RWPE2 (cell line): Measurements from ENCODE around the gene TNFSF9.

ENCODE experiments used
- ATAC-seq: fragments of 200-7000 bp; cut with Tn5 transposase; 3 replicates; pipeline ENCODE4 v1.9.1; 2021; ENCODE audit warnings: low read depth
- DNase-seq: peaks from one replicate; pipeline ENCODE4 v3.0.0-alpha.2; 2020; ENCODE audit warnings: low spot score
- H3K27ac ChIP-seq: fragments of 450-650 bp; 2 replicates; pipeline ENCODE4 v1.5.1; 2017; ENCODE audit warnings: mild to moderate bottlenecking; ENCODE audit not compliant: poor library complexity, severe bottlenecking
- H3K27me3 ChIP-seq: fragments of 250-450 bp; sonication (Bioruptor Pico); 2 replicates; pipeline ENCODE4 v1.5.1; 2021; ENCODE audit warnings: mild to moderate bottlenecking, moderate library complexity; ENCODE audit not compliant: insufficient read depth, poor library complexity, severe bottlenecking
- H3K36me3 ChIP-seq: fragments of 250-450 bp; sonication (Bioruptor Pico); 2 replicates; pipeline ENCODE4 v1.5.1; 2020; ENCODE audit warnings: low read depth, mild to moderate bottlenecking, moderate library complexity
- H3K4me1 ChIP-seq: fragments of 250-450 bp; sonication (Bioruptor Pico); 2 replicates; pipeline ENCODE4 v1.5.1; 2021; ENCODE audit warnings: mild to moderate bottlenecking, moderate library complexity; ENCODE audit not compliant: insufficient read depth, poor library complexity, severe bottlenecking
- H3K4me3 ChIP-seq: fragments of 250-450 bp; sonication (Bioruptor Pico); 2 replicates; pipeline ENCODE4 v1.5.1; 2021; ENCODE audit warnings: mild to moderate bottlenecking, moderate library complexity; ENCODE audit not compliant: severe bottlenecking
- H3K9me3 ChIP-seq: fragments of 250-450 bp; sonication (Bioruptor Pico); 2 replicates; pipeline ENCODE4 v1.5.1; 2021; ENCODE audit warnings: mild to moderate bottlenecking, moderate library complexity; ENCODE audit not compliant: severe bottlenecking
- CTCF ChIP-seq: fragments of 450-650 bp; IDR thresholded peaks from one replicate; pipeline ENCODE4 v1.5.1; 2017; ENCODE audit warnings: mild to moderate bottlenecking, moderate library complexity; ENCODE audit not compliant: poor library complexity, severe bottlenecking

TNFSF9 gene

GRCh38 chr19:6530386-6531162 lies at the start of gene TNFSF9:
Gene TNFSF9 (plus strand): TSS chr19:6531026. CDS start chr19:6531037, 11 bp downstream.
- no peak for TF ChIP-seq CTCF
- peak; percentile 79 for ATAC-seq
- H3K4me1 ChIP-seq: no peaks in the 10 kb centered on the region
- H3K27ac ChIP-seq: peak within 1 kb of the TSS; percentile 22
- peaks cover 5% of the 10 kb centered on the region for H3K27me3 ChIP-seq
- H3K9me3 ChIP-seq: no peaks in the 10 kb centered on the region
- peak; percentile 81 for DNase-seq
- peak within 1 kb of the TSS; percentile 48 for H3K4me3 ChIP-seq
- no peaks in the 10 kb centered on the region for H3K36me3 ChIP-seq

GRCh38 chr19:6481541-6482342 lies 49.1 kb upstream of the TNFSF9 start, which contains the start of gene DENND1C:
Gene DENND1C (minus strand): TSS chr19:6481787. CDS start chr19:6481695, 92 bp downstream.
- Histone ChIP-seq H3K36me3 (no peaks in the 10 kb centered on the region), H3K4me3 (no peak within 1 kb of the TSS), H3K27ac (no peak within 1 kb of the TSS), H3K4me1 (no peaks in the 10 kb centered on the region), H3K27me3 (no peaks in the 10 kb centered on the region), H3K9me3 (no peaks in the 10 kb centered on the region)
- DNase-seq: no peak
- no peak for ATAC-seq
- peak; percentile 16 for TF ChIP-seq CTCF

GRCh38 chr19:6482343-6482686 lies 48.5 kb upstream of the TNFSF9 start:
- Histone ChIP-seq H3K27ac (no peak overlapping the region), H3K4me3 (no peak overlapping the region), H3K4me1 (no peaks in the 10 kb centered on the region), H3K27me3 (no peaks in the 10 kb centered on the region), H3K36me3 (no peaks in the 10 kb centered on the region), H3K9me3 (no peaks in the 10 kb centered on the region)
- DNase-seq (no peak), ATAC-seq (no peak)
- no peak for TF ChIP-seq CTCF

GRCh38 chr19:6483235-6483634 lies 47.6 kb upstream of the TNFSF9 start:
- no peak for DNase-seq
- no peak overlapping the region for H3K27ac ChIP-seq
- no peaks in the 10 kb centered on the region for H3K27me3 ChIP-seq
- no peaks in the 10 kb centered on the region for H3K9me3 ChIP-seq
- H3K4me3 ChIP-seq: no peak overlapping the region
- ATAC-seq: no peak
- no peak for TF ChIP-seq CTCF
- H3K36me3 ChIP-seq: no peaks in the 10 kb centered on the region
- no peaks in the 10 kb centered on the region for H3K4me1 ChIP-seq

GRCh38 chr19:6484230-6484629 lies 46.6 kb upstream of the TNFSF9 start:
- Histone ChIP-seq H3K4me3 (no peak overlapping the region), H3K27me3 (no peaks in the 10 kb centered on the region), H3K9me3 (no peaks in the 10 kb centered on the region), H3K4me1 (no peaks in the 10 kb centered on the region), H3K27ac (no peak overlapping the region), H3K36me3 (no peaks in the 10 kb centered on the region)
- no peak for DNase-seq
- no peak for TF ChIP-seq CTCF
- ATAC-seq: no peak
